GM12878 (cell line): ENCODE measurements around the gene ATXN1L.

ENCODE experiments used
- ASH2L ChIP-seq: fragments of 300-600, 200-600 bp; sonication (generic); IDR thresholded peaks from 2 replicates; pipeline ENCODE4 v1.6.1; 2017; ENCODE audit warnings: low read depth, mild to moderate bottlenecking, borderline replicate concordance
- CBX3 ChIP-seq: fragments of 200-600 bp; sonication (generic); IDR thresholded peaks from 2 replicates; pipeline ENCODE4 v1.6.1; 2016; ENCODE audit warnings: low read depth, borderline replicate concordance
- CEBPB ChIP-seq, 2 experiments: fragments of 150-350 bp in 1 of 2; IDR thresholded peaks; 2 replicates each; pipeline ENCODE4 v1.6.1; 2012 to 2014; ENCODE audit warnings: low read depth in 2 of 2, low read length in 2 of 2, borderline replicate concordance in 1 of 2, inconsistent platforms in 1 of 2
- CREB1 ChIP-seq: IDR thresholded peaks from 2 replicates; pipeline ENCODE4 v1.6.1; 2012; ENCODE audit warnings: low read depth, mild to moderate bottlenecking, inconsistent platforms
- EP300 ChIP-seq, 2 experiments: fragments of 150-350 bp in 1 of 2; IDR thresholded peaks; 2 replicates each; pipeline ENCODE4 v1.6.1; 2011 to 2012; ENCODE audit warnings: low read depth in 2 of 2, low read length in 2 of 2, borderline replicate concordance in 1 of 2, improper control_type of control experiment in 1 of 2, inconsistent platforms in 1 of 2; ENCODE audit not compliant: control insufficient read depth in 1 of 2
- GABPA ChIP-seq: IDR thresholded peaks from 2 replicates; pipeline ENCODE4 v1.6.1; 2014; ENCODE audit warnings: antibody characterized with exemption, low read depth, mild to moderate bottlenecking, inconsistent platforms
- IRF4 ChIP-seq: IDR thresholded peaks from 2 replicates; pipeline ENCODE4 v1.6.1; 2011; ENCODE audit warnings: low read depth, low read length
- NFYB ChIP-seq: IDR thresholded peaks from 2 replicates; pipeline ENCODE4 v1.6.1; 2011; ENCODE audit warnings: low read depth, mild to moderate bottlenecking, low read length, improper control_type of control experiment, moderate library complexity; ENCODE audit not compliant: insufficient read depth
- RFX5 ChIP-seq: IDR thresholded peaks from 2 replicates; pipeline ENCODE4 v1.6.1; 2011; ENCODE audit warnings: low read depth, low read length, improper control_type of control experiment
- SP1 ChIP-seq: IDR thresholded peaks from one replicate; pipeline ENCODE4 v1.6.1; 2011; ENCODE audit warnings: low read depth, low read length
- TF ChIP-seq, protein P1 (sequence below), 3 experiments: IDR thresholded peaks in 2 of 3; conservative IDR thresholded peaks in 1 of 3; 2 replicates each; pipeline ENCODE4 v1.5.1; 2011; ENCODE audit warnings: low read depth in 3 of 3, low read length in 3 of 3, mild to moderate bottlenecking in 3 of 3, control low read depth in 2 of 3, moderate library complexity in 2 of 3, inconsistent platforms in 1 of 3, mixed read lengths in 1 of 3; ENCODE audit not compliant: control insufficient read depth in 2 of 3, insufficient read depth in 1 of 3; ENCODE audit errors: extremely low read depth in 1 of 3
- TF ChIP-seq, protein P2 (sequence below): IDR thresholded peaks from 2 replicates; pipeline ENCODE4 v1.6.1; 2012; ENCODE audit warnings: low read length, inconsistent platforms

DNA sequence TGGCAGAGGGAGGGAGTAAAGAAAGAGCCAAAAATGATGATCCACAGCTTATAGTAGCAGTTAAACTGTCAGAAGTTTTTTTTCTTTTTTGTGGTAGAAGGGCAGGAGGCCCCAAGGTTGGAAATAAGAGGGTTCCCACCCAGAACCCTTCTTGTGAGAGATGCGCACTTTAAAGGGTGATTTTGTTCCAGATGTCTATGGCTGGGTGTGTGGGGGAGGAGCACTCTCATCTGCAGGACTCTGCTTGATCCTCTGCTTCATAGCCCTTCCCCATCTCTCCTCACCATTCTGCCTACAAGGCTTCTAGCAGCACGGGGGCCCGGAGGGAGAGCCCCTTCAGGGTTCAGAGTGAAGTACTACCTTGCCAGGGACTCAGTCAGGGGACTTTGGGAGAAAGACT, 6.4 kb downstream of the ATXN1L start:
- no peak for TF ChIP-seq ASH2L
- TF ChIP-seq, protein P1, sequence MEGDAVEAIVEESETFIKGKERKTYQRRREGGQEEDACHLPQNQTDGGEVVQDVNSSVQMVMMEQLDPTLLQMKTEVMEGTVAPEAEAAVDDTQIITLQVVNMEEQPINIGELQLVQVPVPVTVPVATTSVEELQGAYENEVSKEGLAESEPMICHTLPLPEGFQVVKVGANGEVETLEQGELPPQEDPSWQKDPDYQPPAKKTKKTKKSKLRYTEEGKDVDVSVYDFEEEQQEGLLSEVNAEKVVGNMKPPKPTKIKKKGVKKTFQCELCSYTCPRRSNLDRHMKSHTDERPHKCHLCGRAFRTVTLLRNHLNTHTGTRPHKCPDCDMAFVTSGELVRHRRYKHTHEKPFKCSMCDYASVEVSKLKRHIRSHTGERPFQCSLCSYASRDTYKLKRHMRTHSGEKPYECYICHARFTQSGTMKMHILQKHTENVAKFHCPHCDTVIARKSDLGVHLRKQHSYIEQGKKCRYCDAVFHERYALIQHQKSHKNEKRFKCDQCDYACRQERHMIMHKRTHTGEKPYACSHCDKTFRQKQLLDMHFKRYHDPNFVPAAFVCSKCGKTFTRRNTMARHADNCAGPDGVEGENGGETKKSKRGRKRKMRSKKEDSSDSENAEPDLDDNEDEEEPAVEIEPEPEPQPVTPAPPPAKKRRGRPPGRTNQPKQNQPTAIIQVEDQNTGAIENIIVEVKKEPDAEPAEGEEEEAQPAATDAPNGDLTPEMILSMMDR (IDR thresholded peaks at IDR 0.05 in 2 of 3, conservative IDR thresholded peaks at IDR 0.05 in 1 of 3; ENCODE audit: control insufficient read depth in 2 of 3, extremely low read depth in 1 of 3, insufficient read depth in 1 of 3, low read depth in 3 of 3, low read length in 3 of 3): no peak
- TF ChIP-seq CEBPB (IDR thresholded peaks at IDR 0.05; ENCODE audit: borderline replicate concordance in 1 of 2, low read depth in 2 of 2, low read length in 2 of 2): no peak
- TF ChIP-seq EP300 (IDR thresholded peaks at IDR 0.05; ENCODE audit: borderline replicate concordance in 1 of 2, control insufficient read depth in 1 of 2, low read depth in 2 of 2, low read length in 2 of 2): no peak
- TF ChIP-seq, protein P2, sequence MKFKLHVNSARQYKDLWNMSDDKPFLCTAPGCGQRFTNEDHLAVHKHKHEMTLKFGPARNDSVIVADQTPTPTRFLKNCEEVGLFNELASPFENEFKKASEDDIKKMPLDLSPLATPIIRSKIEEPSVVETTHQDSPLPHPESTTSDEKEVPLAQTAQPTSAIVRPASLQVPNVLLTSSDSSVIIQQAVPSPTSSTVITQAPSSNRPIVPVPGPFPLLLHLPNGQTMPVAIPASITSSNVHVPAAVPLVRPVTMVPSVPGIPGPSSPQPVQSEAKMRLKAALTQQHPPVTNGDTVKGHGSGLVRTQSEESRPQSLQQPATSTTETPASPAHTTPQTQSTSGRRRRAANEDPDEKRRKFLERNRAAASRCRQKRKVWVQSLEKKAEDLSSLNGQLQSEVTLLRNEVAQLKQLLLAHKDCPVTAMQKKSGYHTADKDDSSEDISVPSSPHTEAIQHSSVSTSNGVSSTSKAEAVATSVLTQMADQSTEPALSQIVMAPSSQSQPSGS: no peak
- TF ChIP-seq CREB1: no peak
- TF ChIP-seq GABPA: no peak
- TF ChIP-seq IRF4: no peak
- no peak for TF ChIP-seq SP1
- TF ChIP-seq NFYB: no peak
- no peak for TF ChIP-seq CBX3
- no peak for TF ChIP-seq RFX5
